HG02588 (cell line): ENCODE results near the gene THADA.
"Not testable (repeated sequence)": the region's sequence is repeated elsewhere in the genome, so short reads cannot be mapped to it uniquely, and the experiment has no call there.

Source experiments
- ATAC-seq: cut with Tn5 transposase; IDR thresholded peaks from one replicate; pipeline ENCODE4 v1.9.1; 2021; ENCODE audit warnings: mild to moderate bottlenecking, moderate library complexity; ENCODE audit not compliant: unreplicated experiment

Gene THADA

DNA sequence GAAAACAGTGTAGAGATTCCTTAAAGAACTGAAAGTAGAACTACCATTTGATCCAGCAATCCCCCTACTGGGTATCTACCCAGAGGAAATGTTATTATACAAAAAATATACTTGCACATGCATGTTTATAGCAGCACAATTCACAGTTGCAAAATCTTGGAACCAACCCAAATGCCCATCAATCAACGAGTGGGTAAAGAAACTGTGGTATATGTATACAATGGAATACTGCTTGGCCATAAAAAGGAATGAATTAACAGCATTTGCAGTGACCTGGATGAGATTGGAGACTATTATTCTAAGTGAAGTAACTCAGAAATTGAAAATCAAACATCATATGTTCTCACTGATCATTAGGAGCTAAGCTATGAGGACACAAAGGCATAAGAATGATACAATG, 4.8 kb upstream of the THADA start:
- ATAC-seq, result not testable (repeated sequence)

DNA sequence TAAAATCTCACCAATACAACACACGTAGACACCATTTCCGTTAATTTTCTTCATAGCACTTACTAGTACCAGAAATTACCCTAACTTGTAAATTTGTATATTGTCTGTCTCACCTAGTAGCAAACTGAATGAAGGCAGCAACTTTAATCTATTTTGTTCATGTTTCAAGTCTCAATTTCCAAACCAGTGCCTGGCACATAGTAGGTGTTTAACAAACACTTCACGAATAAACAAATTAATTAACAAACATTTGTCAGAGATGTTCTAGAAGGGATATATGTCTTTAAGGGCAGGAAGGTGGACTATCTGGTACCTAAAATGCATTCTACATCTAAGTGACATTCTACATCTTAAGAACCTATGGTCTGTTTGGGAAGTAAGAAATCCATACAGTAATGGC, 963 bp downstream of the THADA start:
- no peak for ATAC-seq

DNA sequence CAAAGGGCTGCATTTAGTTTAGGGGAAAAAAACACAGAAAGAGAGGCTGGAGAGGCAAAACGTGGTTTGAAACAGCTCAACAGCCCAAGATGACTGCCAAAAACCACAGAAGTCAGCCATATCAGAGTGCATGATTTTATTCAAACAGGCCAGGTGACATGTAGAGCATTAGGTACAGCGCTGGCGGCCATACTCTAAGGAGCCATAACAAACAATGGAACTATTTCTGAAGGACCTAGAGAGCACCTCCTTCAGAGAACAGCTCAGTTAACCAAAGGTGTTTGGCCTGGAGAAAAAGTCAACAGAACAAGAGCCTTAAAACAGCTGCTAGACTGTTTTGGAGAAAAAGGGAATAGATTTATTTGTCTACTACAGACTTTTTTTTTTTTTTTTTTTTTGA, 2.6 kb downstream of the THADA start:
- ATAC-seq, result no peak

DNA sequence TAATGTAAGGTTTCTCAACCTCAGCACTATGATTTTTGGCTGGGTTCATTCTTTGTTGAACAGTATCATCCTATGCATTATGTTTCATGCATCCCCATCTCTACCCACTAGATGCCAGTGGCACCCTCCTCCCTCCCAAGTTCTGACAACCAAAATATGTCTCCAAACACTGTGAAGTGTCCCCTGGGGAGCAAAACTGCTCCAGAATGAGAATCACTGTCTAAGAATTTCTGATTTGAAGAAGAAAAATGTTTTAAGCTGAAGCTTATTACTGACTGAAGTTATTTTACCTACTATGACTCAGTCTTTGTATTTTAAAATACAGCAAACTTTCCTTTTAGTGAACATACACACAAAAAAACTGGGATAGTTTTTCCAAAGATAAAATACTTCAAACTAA, 3.4 kb downstream of the THADA start:
- no peak for ATAC-seq

DNA sequence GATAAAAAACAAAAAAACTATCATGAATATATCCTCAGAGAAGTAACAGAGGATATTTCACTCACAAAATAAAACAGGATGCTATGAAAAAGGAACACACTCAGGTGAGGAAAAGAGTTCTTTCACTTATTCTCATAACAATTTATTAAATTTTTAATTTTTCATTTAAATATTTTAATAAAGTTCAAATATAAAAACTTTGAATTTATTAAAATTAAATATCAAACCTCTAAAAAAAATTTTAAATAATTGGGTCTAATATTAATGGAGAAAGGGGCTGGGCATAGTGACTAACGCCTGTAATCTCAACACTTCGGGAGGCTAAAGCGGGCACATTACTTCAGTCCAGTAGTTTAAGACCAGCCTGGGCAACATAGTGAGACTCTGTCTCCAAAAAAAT, 10.1 kb downstream of the THADA start:
- no peak for ATAC-seq

DNA sequence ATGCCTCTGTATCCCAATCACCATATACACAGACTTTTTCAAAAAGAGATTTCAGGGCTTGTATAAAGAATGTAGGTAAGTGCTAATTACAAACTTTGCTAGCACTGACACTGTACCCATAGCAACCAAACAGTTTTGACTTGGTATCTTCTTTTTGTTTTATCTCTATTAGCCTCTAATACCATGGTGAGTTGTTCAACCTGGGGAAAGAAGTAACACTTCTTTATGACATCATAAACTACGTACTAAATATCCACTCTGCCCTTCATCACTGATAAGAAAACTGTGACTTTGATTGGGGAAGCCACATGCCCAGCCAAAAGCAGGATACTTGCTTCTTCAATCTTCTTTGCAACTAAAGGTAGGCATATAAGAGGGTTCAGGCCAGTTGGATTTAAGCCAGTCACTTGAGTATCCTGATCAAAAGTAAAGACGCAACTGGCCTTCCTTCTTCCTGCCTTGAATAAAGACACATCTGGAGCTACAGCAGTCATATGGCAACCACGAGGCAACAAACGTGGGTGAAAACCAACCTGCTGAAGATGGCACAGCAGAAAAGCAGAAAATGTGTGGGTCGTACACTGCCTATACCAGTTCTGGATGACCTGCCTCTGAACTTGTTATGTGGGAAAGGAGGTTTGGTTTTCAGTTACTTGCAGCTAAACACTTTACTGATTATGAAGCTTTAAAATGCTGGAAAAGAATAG, 16.4 kb downstream of the THADA start:
- ATAC-seq, result no peak

DNA sequence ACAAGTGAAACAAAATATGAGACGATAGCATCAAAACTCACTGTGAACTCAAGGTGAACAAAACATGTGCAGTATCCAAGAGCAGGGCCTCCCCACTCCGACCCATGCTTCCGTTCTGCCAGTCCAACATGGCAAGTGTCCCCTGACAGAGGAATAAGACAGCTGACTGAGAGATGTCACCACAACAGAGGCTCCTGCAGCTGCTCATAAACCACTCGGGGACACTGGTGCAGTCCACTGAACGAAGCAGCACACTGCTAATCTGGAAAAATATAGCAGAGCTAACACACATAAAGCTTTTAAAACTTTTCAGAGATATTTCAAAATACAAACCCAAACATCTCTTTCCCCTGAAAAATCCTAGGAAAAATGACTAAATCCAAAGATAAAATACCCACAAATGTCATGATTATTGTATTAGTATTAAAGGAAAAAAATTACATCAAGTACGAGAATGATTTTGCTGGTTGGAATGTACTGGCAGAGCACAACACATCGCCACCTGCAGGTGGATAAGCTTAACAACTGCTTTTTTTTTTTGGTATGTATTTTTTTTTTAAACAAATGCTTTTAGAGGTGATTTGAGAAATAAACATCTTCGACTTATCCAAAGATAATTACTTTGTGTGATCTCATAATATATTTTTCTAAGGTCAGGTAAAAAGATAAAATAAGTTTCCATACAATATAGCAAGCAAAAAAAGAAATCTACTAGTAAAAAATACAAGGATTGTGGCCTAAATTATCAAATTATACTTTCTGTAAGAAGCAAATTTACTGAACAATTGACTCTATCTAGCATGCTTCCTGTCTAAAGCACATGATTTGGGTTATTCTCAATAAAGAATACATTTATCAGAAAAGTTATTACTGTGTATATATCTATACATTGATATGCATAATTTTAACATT, 18.6 kb downstream of the THADA start:
- ATAC-seq, result no peak

DNA sequence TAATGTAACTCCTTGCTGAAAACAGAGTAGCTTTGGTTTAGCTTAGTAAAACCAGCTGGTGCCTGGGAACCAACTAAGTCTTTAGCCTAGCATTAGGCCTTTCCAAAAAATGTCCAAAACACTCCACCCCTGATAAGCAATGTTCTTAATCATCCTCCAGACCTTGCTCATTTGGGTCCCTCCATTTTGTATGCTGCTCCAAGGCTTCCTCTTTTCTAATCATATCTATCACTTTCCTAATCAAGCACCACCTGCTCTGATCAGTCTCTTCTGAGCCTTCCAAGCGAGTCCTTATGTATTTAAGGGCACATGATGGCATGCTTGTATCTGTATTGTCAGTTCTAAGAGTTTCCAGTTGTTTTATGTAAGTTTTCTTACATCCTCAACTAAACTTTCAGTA, 23.6 kb downstream of the THADA start:
- no peak for ATAC-seq

DNA sequence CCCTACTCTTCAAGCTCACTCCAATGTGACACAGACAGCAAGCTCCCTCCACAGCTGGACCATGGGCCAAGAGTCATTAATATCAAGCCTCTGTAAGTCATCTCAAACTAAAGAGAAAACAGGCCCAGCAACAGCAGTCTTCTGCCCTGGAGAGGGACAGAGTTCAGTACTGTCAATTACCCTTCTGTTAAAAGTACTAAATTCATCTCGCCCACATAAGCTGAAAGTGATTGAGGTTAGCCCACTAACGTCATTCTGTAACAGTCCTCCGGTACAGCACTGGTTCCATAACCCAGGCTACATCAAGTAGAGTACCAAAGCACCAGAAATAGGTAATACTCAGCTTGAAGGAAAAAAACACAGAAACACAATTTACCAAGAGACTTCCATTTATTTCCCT, 25.9 kb downstream of the THADA start:
- no peak for ATAC-seq

DNA sequence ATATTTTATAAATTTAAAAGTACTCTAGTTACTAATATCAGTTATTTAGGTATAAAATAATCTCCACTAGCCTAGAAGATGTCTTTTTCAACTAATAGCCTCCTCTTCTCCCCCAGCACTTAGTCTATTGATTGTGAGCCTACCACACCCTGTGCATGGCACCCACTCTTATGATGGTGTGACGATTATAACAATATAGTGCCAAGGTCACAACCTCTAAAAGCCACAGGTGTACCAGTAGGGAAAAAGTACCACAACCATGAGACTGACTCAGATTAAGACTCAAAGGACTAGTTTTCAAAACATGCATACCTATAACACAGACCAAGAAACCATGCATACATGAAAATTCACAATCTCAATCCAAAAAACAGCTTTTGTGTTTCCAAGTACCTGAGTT, 27.6 kb downstream of the THADA start:
- ATAC-seq, result no peak

DNA sequence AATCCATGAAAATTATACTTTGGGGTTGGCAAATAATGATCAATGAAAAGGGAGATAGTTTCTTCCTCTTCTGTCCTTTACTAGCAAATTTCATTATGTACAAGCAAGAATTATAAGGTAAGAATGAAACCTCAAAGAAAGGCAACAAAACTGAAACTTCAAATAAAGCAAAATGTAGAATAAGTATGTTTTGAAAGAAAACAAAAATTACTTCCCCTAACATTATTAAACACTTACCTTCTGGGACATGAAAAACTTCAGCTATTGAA, 29.4 kb downstream of the THADA start:
- ATAC-seq, result no peak

DNA sequence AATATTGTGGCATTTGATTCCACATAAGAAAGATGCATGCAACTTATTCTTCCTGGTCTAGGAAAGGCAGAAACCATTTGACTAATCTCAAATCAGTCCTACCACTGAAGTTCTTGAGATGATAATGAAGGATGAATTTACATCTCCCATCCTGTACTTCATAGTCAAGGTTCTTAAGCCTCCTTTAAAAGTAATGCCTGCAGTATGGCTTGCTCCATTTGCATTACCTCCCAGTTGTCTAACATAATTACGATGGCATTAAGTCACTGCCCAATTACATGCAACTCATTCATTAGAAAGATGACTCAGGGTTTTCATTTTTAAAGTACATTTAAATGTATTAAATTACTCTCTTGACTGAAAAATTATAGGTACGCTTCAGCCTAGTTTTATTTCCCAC, 32.2 kb downstream of the THADA start:
- ATAC-seq, result no peak

DNA sequence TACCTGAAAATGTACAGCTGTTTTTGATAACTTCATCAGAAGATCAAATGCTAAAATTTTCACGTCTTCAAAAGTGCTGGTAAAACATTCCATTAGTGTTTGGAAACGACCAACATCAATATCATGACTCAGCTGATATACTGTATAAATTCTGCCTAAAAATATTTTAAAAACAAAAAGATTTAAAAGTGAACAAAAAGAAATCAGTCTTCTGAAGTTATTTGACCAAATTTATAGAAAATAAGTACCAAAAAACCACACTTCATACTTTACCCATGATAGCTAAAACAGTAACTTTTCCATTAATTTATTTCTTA, 35.6 kb downstream of the THADA start:
- ATAC-seq, result no peak

DNA sequence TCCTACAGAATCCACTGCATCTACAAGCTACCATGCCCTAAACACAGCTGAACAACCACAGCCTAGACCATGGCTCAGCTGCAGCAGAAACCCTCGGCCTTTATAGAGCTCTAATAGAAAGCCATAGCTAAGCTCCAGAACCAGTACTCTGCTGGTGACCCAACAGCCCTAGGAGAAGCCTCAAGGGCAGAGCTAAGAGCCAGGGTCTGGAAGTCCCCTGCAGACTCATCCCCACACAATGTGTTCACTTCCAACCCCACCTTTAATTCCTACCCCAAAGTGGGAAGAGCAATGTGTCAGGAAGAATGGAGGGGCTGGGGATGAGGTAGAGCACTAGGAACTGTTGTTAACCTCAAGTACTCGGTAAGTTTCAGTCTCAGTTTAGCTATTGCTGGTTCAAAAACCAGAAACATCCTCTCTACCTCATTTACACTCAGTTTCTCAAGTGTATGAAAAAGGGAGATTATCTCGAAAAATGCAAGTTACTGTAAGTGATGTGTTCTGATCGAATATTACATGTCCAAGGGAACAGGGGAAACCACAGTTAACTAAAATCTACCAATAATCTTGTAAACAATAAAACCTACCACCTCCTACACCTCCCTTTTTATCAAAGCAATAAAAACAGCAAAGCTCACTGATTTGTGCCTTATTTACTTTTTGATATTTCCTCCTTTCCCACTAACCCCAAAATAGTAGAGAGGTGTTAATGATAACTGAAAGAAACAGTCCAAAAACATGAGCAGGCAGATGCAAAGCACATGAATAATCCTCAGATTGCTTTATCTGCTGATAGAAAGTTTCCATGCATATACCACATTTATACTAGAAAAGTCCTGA, 36.2 kb downstream of the THADA start:
- ATAC-seq, result peak; percentile 80

DNA sequence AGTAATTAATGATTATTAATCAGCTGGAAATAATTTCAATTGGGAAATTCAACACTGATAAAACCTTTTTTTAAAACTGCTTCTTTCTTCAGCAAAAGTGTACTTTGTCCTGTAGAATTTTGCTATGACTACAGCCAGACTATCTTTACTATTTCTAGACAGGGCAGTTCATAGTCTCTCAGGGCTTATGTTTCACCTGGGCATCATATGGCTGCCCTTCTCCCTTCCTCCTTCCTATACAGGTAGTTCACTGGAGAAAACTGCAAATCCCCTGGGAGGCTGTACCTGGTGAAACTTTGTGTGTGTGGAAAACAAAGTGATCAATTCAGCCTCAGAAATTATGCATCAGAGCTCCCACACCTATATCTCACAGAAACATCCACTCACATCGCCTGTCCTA, 38.6 kb downstream of the THADA start:
- no peak for ATAC-seq

DNA sequence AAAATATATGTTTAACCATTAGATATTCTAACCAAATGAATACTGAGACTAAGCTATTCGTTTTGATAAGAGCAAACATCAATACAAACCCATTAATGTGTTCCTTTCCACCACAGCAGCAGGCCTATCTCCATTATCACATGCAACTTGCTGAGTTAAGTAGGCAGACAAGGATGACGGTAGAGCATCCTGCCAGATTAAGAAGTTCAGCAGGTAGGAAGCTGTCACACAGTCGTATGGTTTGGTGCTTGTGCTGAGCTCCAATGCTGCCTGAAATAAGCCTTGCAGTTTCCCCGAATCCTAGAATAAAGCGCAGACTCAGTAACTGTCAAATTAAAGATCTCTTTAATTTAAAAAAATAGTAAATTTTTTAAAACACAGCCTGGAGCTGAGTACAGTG, 39.6 kb downstream of the THADA start:
- ATAC-seq, result no peak

DNA sequence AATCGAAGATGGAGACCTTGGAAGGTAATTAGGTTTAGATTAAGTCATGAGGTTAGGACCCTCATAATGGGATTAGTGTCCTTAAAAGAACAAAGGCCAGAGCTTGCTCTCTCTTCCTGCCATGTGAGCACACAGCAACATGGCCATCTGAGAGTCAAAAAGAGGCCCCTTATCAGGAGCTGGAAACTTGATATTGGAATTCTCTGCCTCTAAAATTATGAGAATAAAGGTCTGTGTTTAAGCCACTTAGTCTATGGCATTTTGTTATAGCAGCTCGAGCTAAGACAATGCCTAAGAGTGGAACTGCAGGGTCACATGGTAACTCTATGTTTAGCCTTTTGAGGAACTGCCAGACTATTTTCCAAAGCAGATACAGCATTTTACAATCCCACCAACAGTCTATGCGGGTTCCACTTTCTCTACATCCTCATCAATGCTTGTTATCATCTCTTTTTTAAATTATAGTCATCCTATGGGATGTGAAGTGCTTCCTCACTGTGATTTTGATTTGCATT, 42.4 kb downstream of the THADA start:
- no peak for ATAC-seq

DNA sequence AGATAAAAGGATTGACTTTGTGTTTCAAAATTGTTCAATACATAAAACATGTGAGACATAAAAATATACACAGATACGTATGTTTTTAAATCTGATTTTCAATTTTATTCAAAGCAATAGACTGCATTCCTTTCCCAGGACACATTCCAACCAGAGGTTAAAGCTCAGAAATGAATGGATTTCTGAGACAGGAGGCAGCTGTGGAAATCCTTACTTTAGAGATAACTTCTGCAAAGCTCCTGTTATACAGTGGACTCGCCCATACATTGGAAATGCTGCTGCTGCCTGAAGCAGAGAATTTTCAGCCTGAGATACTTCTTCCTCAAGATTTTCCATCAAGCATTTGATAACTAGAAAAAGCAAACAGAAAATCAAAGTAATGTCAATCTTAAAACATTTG, 43.8 kb downstream of the THADA start:
- no peak for ATAC-seq

DNA sequence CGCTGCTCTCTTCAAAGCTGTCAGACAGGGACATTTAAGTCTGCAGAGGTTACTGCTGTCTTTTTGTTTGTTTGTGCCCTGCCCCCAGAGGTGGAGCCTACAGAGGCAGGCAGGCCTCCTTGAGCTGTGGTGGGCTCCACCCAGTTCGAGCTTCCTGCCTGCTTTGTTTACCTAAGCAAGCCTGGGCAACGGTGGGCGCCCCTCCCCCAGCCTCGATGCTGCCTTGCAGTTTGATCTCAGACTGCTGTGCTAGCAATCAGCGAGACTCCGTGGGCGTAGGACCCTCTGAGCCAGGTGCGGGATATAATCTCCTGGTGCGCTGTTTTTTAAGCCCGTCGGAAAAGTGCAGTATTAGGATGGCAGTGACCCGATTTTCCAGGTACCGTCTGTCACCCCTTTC, 47.5 kb downstream of the THADA start:
- not testable (repeated sequence) for ATAC-seq

DNA sequence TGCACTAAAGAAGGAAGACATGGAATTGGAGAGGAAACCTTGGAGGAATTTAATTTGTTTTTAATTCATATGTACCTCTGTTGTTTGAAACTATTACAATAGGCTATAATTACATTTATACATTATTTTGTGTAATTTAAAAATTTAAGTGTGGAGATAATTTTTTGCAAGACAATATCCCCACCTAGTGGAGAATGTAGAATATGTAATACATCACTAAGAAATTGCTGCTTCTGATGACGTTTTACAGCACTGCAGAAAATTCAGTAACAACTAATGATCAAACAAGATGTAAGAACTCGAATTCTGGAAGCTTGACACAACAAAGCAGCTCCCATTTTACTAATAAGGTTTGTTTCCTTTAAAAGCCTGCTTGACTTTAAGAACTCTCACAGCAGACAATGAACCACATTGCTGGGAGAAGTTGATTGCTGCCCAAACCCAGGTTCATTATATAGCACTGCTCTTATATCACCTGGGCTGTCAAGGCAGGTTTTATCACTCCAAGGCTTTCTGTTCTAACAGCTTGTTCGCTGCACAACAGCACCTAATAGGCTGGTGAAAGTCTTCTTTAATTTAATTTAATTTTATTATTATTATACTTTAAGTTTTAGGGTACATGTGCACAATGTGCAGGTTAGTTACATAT, 53.4 kb downstream of the THADA start:
- no peak for ATAC-seq

DNA sequence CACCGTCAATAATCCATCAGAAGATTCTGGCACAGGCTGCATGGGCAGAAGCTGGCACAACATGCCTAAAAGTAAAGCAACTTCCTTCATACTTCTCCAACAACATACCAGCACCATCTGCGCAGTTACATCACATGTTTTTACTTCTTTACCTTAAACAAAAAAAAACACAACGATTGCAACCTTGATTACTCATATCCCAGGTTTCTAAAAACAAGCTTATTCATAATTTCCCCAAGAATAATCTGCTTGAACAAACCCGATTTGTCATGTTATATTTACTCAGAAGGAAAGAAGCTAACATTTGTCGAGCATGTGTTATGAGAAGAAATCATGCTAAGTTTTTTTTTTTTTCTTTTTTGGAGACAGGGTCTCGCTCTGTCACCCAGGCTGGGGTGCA, 54.7 kb downstream of the THADA start:
- no peak for ATAC-seq
